NCI-H510A treated with DMSO at 0.1 percent for 48 hours (cell line): ENCODE measurements around the gene PSMC5.

Experiments
- DNase-seq: peaks from one replicate; lab custom pipeline; 2025; lab: John Stamatoyannopoulos, UW

PSMC5 gene

DNA sequence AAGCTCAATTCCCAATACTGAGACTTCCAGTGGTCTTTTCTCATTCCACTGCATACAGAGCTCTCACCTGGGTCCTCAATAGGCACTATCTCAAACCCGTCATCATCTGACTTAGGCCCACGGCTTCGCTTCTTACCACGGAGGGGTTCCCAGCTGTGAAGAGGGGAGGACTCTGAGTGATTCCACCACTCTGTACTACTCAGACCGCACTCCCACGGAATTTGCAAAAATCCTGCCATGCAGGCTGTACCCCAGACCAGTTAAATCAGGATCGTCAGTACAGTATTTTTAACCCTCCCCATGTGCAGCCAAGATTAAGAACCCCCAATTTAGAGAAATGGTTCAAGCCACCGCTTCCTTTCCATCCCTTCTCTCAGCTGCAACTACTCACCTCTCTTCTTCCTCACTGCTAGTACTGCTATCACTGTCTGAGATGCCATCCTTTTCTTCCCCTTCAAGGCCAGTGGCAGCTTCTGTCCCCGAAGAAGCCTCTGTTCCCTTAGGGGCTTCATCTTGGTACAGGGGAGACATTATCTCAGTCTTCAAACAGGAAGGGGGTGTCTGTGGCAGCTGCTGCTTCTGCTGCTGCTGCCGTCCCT, 6.2 kb upstream of the PSMC5 start:
- DNase-seq, result no peak

DNA sequence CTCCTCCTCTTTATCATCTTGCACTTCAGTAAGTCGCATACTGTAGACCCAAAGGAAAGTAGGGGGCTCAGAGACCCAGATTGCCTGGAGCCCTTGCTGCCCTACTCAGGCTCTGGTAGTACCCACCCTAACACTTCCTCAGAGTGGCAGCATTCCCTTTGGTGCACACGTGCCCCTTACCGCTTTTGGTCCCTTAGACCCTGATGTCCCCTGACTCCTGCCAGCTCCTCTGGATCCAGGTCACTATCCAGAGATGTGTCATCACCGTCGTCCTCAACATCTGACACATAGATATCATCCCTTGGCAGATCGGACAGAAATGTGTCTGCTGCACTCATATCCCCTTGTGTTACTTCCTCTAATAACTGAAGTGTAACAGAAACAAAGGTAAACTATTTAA, 5.4 kb upstream of the PSMC5 start:
- no peak for DNase-seq

DNA sequence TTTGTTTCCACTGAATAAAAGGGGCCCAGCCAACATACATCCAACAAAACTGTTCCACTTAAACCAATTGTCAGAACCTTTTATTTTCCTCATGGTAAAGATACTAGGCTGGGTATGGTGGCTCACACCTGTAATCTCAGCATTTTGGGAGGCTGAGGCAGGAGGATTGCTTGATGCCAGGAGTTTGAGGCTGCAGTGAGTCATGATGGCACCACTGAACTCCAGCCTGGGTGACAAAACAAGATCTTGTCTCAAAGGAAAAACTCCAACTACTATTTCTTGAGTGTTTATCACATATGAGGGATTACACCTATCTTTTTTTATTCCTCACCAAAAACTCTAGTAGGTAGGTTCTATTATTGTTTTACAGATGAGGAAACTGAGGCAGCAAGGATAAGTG, 4.7 kb upstream of the PSMC5 start:
- DNase-seq, result no peak

DNA sequence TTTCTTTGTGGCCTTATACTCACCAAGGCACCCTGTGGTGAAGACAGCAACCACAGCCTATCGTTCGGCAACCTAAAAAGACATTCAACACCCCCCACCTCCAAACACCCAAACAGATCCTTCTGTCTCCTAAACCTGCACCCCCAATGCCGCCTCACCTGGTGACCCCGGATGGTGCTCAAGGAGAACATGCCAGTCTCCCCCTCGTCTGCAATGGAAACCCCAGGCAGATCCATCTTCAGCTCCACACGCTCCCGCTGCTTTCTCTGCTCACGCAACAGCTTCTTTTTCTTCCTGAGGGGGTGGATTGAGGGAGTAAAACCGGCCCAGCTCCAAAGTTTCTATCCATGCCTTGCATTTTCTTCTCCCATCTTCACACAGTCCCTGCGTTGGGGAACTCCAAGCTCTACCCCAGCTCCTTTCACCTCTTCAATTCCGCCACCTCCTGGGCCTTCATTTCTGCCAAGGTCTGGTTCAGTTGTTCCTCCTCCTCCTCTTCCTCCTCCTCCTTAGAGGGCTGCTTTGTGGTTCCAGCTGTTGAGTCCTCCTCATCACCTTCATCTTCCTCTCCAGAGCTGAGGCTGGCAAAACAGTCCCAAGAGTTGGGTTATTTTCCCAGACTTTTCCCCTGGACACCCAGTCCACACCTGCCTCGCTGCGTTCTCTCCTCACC, 3.4 kb upstream of the PSMC5 start:
- DNase-seq, result no peak

DNA sequence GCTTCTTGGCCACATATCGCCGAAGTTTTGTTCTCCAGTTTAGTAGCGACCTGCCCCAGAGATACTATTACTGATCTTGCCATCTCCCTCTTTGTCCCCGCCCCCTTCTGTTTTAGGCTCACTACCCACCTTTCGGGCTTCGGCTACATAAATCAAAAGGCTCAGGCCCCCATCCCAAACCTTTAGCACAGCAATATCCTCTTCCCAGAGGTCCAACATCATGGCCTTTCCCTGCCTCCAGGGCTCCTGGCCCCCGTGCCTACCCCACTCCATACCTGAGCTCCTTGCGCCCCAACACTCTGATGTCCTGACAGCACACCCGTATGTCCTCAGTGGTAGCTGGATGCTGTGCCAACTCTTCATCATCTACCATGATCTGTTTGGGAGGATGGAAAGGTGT, 2.9 kb upstream of the PSMC5 start:
- DNase-seq, result no peak

DNA sequence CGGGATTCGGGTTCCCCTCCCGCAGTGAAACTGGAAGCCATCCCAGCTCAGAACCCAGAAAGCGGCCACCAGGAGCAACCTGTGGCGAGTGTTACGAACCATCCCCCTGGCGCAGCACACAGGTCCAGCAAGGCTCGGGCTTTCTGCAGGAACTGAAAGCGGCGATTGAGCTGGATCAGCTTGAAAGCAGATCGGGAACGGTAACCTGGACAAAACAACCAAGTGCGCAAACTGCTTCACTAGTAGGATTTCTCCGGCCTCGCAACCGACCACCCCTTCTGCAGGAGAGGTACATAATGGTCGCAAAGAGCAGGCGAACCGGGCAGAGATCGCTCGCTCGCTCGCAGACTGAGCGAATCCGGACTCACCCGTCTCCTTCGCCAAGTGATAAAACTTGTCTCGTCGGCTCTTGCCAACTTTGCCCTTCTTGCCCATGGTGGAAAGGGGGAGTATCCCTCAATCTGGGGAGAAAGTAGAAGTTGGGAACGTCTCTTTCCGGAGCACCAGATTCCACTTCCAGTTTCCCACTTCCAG, 696 bp upstream of the PSMC5 start:
- DNase-seq, result no peak

DNA sequence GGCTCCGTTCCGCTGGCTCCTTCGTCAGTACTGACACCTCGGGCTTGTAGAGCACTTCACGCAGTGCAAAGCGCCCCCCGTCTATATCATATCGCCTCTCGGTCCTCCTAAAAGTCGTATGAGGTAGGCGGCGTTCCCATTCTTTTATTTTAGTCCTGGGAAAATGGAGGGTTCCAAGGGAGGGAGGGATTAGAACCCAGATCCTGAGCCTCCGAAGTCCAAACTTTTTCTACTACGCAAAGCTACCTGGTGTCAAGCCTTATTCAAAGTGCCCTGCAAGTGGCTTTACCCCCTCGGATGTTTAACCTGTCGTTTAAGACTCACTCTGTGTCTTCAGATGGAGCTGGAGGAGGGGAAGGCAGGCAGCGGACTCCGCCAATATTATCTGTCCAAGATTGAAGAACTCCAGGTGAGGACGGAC, 580 bp downstream of the PSMC5 start:
- DNase-seq, result no peak

DNA sequence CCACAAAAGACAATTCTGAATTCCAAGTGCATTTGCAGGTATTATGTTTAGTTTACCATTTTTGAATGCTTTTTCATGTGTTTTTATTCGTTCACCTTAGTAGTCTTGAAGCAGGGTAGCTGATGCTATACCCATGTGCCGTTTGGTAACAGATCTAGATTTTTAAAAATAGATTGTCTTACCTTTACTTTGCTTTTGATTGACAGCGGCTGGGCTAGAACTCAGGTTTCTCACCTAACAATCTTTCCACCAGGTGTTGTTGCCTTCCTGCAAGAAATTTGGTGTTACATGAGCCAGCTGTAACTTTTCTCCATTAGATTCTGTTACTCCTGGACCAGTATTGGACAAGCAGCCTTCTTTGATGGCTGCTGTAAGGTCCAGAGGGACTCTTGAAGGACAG, 1.7 kb downstream of the PSMC5 start:
- DNase-seq, result no peak

DNA sequence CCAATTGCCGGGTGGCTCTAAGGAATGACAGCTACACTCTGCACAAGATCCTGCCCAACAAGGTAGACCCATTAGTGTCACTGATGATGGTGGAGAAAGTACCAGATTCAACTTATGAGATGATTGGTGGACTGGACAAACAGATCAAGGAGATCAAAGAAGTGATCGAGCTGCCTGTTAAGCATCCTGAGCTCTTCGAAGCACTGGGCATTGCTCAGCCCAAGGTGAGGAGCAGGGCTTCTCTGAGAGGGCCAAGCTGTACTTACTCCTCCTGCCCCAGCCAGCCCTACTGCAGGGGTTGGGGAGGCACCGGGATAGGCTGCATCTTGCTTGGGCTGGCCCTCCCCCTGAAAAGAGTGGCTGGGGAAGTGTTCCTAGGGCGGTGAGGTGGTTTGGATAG, 3.0 kb downstream of the PSMC5 start:
- DNase-seq, result no peak

DNA sequence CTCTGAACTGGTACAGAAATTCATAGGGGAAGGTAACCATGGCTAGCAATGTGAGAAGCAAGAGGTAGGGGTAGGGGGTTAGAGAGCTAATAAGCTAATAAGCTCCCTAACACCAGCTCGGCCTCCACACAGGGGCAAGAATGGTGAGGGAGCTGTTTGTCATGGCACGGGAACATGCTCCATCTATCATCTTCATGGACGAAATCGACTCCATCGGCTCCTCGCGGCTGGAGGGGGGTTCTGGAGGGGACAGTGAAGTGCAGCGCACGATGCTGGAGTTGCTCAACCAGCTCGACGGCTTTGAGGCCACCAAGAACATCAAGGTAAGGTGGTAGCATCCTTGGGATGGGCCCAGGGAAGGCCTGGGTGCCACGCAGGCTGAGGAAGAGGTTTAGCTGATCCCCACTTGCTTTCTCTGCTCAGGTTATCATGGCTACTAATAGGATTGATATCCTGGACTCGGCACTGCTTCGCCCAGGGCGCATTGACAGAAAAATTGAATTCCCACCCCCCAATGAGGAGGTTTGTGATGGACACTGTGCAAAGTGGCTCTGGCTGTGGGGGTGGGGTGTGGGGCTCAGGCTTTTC, 3.8 kb downstream of the PSMC5 start:
- DNase-seq, result no peak

DNA sequence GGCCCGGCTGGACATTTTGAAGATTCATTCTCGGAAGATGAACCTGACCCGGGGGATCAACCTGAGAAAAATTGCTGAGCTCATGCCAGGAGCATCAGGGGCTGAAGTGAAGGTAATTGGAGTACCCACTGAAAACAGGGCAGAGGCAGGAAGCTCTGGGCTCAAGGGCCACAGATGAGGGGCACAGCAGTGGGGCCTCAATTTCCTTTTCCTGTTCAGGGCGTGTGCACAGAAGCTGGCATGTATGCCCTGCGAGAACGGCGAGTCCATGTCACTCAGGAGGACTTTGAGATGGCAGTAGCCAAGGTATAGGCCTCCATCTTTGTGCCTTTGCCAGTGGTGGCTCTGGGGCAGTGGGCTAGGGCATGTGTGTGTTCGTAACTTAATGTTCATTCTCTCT, 4.3 kb downstream of the PSMC5 start:
- no peak for DNase-seq

DNA sequence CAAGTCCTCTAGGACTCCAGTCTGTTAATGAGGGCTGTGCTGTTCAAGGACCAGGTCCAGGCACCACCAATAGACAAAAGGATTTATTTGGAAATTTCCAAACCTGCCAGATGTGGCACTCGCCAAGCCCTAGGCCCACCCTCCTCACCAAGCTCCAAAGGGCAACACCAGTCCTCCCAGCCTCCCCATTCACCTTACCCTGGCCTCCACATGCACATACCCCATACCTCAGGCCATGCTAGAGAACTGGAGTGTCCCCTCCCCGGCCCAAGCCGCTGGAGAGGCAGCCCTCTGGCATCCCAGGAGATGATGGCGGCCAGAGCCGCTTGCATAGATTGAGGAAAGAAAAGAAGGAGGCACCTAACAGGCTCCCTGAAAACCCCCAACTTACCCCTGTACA, 4.8 kb downstream of the PSMC5 start:
- no peak for DNase-seq

DNA sequence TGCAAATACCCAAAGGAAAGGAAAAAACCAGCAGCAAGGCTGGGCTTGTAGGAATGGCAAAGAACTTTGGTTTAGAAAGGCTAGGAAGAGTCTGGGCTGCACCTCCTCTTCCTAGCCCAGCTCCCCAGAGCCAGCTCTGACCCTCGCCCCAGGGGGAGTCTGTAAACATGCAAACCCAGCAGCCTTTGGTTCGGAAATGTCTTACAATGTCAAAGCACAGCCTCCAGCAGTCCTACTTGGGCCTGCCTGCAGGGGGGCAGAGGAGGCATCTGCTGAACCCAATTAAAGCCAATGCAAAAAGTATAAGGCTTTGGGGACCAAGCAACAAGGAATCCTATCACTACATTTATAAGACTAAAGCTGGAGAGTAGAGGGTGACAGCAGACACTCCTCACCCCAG, 5.2 kb downstream of the PSMC5 start:
- no peak for DNase-seq

DNA sequence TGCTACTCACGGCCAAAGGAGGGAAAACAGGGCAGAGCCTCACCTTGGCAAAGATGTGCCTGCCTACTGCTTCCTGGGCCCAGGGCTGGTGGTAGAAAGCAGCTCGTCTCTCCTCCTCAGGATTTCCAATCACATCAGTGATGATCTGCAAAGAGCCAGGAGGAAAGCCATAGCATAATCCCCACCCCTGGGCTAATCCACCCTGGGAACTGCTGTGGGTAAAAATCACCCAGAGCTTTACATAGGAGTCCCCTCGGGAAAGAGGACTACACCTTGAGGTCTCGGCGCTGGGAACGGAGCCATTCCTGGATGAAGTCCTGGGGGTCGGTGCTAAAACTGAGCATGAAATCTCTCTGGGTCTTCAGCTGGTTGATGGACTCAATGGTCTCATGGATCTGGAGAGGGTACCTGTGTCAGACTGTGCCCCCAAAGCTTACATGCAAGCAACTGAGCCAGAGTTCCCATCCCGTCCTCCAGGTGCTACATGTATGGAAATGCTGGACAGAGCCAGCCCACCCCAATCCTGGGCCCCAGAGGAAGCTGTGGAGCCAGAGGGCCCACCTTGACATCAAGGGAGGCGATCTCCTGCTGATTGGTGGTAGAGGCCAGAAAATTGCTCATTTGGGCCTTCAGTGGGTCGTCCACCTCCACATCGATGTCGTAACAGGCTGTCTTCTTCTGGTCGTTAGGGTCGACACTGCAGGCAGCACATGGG, 6.0 kb downstream of the PSMC5 start:
- no peak for DNase-seq

DNA sequence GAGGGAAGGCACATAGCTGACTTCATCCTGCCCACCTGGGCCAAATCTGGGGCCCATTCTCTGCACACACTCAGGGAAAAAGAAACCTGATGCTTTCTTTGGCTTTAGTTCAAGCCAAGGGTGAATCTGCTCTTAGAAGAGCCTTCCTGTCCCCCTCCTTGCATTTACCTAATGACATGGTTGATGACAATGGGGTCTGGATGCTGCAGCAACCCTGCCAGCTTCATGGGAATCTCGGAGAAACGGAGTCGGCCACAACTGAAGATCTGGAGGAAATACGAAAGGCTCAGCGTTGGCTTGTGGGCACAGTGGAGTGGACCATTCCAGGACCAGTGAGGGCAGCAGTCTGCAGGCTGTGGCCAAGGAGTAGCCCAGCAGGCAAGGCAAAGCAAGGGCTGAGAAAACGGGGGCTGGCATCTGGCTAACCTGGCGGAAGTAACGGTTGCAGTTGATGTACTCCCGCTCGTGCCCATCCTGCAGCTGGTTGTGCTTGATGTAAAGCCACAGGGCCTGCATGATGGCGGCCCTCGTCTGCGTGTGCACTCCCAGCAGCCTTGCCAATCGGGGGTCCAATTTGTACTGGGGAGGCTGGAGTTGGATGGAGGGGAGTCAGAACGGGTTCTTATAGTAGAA, 6.6 kb downstream of the PSMC5 start:
- DNase-seq, result no peak

DNA sequence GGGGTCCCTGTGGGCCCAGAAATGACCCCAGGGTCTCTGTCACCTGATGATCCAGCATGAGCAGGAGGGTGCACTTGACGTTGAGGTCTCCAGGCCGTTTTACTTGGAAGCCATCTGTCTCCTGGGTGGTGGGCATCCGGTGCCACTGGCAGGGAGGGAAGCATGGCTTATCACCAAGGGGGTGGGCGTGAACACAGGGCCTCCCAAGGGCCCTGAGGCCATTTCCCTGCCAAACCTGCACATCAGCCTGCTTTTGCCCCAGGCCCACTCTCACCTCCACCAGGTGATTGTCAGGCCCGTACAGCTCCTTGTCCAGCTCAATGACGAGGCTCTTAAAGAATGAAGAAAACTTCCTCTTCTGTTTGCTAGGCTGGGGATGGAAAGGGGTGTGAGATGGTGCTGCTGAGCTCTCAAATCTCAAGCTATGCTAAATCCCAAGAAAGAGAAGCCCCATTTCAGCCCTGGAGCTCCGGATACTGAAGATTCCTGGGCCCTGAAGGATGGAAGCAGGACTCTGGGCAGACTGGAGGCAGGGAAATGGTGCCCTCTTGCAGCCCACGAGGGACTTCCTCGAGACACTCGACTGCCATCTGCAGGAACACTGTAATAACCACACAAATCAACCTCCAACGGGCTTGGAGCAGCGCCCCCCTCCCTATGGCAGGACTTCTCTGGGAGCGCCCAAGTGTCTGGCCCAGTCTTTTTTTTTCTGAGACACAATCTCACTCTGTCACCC, 7.4 kb downstream of the PSMC5 start:
- peak; percentile 77 for DNase-seq

DNA sequence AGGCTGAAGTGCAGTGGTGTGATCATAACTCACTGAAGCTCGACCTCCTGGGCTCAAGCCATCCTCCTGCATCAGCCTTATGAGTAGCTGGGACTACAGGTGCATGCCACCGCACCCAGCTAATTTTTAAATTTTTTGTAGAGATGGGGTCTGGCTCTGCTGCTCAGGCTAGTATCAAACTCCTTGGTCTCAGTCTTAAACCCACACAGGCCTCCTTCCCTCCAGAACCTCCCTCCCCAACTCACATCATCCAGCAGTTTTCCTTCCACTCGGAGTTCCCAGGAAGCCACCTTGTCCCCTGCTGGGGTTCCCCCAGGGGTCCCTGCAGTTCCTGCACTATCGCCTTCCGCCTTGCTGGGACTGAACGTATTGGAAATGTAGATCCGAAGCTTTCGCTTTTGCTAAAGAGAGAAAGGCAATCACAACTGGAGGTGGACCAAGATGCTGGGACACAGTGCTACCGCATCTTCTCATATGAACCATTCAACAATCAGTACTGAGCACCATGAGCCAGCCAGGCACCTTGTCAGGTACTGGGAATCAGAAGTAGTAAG, 8.0 kb downstream of the PSMC5 start:
- DNase-seq, result no peak

DNA sequence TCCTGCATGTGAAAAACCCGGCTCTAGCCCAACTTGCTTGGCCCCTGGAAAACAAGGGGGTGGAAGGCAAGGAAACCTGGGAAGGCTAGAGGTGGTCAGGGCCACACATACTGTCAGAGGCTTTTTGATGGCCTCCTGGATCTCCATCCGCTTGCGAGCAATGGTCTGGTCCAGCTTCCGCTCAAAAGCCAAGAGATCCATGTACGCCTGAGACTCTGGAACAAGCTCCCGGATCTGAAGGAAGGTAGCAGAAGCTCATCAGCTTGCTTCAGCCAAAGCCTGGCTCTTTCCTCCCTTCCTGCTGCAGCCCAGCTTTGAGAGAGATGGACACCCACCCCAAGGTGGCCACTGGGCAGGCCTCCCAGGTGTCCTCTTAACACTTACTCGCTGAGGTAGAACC, 9.6 kb downstream of the PSMC5 start:
- no peak for DNase-seq

DNA sequence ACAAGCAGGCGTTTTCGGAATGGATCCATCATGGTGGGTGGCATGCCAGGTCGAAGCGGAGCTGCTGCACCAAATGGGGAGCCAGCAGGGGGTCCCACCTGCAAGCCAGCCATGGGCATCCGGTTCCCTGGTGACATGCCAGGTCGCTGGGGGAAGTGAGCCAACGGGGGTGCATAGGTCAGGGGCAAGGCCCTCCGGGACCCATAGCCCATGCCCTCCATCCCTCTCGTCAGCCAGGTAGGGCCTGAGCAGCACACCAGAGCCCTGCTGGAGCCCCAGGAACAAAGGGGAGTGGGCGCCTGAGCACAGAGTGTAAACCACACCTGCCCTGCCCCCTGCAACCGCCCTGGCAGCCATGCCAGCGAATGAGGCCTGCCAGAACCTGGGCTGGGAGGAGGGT, 10.2 kb downstream of the PSMC5 start:
- DNase-seq, result no peak

DNA sequence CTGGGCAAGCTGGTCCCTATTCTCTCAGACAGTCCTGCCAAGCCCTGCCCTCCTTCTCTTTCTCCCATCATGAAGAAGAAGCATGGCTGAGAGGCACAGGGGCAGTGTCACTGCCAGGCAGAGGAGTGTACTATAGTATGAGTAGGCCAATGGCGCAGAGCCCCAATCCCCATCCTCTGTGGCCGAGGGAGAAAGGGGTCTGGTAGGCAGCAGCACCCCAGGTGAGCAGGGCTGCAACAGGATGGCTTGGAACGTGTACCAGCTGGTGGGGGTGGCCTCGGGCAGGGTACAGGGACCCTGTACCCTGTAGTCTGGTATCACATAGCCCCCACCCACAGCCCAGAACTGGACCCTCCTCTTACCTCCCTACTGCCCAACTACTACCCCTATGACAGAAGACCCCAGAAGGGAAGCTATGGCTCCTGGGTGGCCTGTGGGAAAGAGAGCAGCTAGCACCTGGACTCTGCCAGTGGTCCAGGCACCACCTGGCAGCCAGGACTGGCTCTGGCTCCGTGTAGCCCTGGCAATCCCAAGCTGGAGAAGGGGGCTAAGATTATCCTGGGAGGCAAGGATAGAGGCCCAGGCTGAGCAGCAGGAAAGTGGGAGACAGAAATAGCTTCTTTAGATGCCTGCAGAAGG, 10.8 kb downstream of the PSMC5 start:
- DNase-seq, result no peak

DNA sequence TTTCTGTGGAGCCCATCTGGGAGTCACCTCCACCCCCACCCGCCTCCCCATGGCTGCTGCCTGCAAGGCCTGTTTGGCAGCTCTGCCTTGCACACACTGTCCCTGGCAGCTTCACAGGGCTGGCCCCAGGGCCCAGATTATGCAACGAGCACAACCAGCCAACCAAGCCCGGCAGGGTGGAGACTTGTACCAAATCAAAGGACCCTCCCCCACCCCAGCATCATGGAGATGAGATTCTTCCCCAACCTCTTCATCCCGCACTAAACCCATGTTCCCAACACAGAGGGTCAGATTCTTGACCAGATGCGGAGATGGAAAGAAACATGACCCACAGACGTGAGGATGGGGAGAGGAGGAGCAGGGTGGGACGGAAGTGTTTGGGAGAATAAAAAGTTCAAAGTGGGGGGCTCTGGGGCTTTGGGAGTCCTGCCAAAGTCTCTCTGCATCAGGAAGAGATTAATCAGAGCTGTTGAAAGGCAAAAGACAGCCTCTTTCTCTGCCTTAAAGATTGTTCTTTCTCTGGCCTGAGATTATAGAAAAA, 11.5 kb downstream of the PSMC5 start:
- DNase-seq, result peak; percentile 50
